ENCODE measurements around the gene EFNB1.

The EFNB1 gene

GRCh38 chrX:68827848-68828624 is 785 bp upstream of the EFNB1 start:
- peak; percentile 68 for DNase-seq

GRCh38 chrX:68829582-68830418 is 979 bp downstream of the EFNB1 start:
- no peak for DNase-seq

GRCh38 chrX:68830419-68831404 is 1.9 kb downstream of the EFNB1 start:
- no peak for DNase-seq

DNA sequence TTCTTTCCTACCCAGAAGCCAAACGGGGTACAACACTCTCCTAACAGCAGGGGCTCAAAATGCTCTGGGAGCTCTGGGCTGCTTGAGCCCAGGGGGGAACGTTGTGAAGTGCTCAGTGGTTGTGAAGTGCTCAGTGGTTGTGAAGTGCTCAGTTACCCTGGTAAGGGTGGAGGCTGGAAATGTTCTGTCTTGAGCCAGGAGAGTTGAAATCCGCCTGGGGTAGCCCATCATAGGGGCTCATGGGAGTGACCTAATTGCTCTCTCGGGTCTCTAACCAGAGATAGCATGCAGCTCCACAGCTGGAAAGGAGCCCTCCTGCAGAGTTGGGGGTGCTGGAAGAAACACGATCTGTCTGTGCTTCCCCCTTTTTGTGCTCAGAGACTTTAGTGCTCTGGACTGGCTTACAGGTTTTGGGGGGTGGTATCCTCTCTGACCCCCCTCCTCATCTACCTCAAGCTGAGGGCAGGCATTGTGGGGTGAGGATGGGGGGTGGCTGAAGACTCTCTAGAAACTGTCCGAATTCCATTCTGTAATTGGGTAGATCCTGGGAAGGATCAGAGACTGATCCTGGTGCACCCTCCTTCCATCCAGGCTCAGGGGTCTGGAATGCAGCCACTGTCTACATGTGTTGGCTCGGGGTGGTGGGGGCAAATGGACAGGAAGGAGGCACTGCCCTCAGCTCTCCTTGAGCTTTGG is 2.7 kb downstream of the EFNB1 start:
- DNase-seq, result peak; percentile 20

GRCh38 chrX:68832101-68832416 is 3.2 kb downstream of the EFNB1 start:
- peak; percentile 13 for DNase-seq

DNA sequence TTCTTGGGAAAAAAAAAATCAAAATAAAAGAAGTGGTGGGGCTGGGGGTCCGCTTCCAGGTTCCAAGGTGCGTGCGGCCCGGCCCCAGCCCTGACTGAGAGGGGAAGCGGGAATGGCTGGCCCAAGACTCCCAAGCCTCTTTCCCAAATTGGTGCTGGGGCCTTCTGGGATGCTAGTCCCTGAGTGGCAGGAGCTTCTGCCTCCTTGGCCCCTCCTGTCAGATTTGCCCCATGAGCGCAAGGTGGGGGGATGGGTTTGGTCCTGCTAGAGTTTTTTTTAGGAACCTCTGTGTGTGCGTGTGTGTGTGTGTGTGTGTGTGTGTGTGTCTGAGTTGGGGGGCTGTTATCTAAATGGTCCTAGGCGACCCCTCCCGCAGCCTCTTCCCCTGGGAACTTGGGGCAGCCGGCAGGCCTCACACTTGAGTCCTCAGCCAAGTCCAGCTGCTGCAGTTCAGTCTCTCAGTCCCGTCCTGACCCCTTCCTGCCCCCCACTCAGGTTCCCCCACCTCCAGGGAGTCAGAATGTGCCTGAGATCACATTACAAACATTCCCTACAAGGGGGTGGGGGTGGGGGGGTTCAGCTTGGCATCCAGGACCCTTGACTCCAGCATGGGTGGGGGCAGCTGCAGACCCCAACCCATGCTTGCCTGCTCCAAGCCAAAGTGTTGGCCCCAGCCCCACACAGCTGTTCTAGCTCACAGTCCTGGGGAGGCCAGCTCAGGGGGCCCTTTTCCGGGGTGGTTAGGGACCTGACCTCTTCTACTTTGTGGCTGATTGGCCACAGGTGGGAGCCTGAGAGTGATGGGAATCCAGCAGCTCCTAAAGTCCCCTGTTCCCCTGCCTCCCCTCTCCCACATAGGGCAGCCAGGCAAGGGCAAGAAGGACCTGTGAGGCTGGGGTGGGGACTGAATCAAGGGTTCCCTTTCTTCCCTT is 4.0 kb downstream of the EFNB1 start:
- no peak for DNase-seq

DNA sequence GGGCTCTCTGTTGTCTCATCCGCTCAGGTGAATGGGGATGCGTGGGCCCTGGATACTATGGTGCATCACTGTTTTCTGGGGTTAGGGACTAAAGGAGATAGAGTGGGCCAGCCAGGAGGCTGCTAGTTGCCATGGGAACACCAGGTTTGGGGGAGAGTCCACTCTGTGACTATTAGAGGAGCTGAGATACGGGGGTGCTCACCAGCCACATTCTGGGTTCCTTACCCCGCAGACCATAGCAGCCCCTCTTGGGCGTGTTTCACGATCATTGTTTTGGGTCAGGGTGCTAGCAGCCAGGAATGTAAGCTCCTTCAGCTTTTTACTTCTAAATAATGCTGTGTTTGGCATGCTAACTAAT is 4.6 kb downstream of the EFNB1 start:
- no peak for DNase-seq

DNA sequence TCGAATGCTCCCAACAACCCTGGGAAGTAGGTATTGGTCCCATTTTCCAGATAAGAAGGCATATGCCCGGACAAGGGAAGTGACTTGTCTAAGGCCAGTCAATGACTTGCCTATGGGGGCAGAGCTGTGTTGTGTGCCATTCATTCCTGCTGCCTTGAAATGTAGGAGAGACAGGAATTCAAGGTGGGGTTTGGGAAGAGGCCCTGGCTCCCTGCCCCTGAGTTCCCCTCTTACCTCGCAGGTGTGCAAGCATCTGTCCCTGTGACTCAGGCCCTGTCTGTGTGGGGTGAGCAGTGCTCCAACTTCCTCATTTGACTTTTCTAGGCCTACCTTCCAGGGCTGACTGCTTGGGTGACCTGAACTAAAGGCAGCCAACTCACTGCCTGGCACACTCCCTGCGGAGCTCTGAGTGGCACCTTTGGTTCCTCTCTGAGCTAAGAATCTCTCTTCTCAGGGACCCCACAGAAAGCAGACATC is 5.1 kb downstream of the EFNB1 start:
- DNase-seq, result no peak

DNA sequence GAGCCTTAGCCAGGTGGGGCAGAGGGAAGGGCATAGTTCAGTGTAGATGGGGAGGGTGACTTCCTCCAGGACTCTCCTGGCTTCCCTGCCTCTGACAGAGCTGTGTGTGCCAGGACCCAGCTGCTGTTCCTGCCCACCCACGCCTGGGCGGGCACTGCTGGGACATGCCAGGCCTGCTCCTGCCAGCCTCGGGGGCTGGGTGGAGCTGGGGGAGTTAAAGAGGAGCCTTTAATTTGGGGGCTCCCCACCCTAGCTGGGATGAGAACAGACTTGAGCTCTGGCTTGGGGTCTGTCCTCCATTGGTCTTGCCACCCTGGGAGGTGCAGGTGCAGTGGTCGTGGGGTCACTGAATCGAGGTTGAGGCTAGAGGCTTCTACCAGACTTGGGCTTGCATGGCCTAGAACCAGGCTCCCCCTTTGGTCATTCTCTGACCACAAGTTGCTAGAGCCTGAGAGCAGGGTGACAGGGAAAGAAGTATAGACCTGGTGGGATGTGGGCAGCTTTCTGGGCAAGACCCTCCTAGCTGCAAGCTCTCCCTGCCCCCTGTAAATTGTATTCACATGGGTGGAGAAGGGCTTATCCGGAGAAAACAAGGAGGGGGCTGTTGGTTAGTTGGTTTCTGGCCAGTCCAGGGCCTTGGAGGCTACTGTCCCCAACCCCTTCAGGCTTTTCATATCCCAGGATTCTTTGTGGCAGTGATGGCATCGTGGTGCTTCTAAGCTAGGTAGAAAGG is 5.7 kb downstream of the EFNB1 start:
- DNase-seq, result no peak

DNA sequence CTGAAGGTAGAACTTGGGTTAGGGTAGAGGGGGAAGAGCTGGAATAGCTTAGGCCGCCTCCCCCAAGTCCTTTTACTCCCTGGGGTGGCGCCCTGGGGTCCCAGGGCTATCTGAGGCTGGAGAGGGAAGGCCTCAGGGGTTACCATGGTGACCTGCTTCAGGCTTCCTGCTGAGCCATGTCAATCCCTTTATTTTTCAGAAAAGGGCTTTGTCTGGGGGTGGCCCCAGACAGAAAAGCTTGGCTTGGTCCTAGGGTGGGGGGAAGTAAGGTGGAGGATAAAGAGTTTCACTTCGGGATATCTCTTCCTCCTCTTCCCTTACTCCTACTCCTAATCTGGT is 6.3 kb downstream of the EFNB1 start:
- no peak for DNase-seq

- no peak for DNase-seq
These were observed 6.6 kb downstream of the EFNB1 start for GRCh38 chrX:68835468-68835867.

DNA sequence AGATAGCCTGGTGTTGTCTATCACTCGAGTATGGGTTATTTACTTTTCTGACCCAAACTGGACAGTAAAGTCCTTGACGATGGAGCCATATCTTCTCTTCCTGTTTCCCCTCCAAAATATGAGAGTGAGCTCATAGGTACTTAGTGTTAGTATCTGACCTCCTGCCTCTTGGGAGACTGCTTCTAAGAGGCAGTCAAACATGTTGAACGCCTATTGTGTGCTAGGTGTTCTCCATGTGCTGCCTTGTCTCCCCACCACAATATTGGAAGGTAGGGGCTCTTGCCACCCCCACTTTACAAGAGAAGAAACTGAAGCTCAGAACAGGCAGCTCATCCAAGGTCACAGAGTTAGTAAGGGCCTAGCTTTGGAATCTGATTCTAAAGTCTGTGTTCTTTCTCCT is 8.3 kb downstream of the EFNB1 start:
- DNase-seq, result no peak

DNA sequence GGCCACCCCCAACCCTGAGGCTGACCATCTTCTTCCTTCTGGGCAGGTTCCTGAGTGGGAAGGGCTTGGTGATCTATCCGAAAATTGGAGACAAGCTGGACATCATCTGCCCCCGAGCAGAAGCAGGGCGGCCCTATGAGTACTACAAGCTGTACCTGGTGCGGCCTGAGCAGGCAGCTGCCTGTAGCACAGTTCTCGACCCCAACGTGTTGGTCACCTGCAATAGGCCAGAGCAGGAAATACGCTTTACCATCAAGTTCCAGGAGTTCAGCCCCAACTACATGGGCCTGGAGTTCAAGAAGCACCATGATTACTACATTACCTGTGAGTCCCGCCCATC is 9.7 kb downstream of the EFNB1 start:
- no peak for DNase-seq

DNA sequence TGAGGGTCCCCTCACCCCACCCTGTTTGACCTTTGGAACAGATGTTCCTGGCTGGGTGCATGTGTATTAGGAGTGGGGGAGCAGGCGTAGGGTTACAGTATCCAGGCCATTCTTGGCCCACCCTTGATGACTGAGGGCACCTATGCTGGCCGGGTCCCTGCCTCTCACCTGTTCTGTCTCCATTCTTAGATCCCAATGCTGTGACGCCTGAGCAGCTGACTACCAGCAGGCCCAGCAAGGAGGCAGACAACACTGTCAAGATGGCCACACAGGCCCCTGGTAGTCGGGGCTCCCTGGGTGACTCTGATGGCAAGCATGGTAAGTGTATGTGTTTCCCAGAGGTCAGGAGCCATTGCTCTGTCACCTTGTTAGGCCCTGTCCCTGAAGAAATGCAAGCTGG is 10.9 kb downstream of the EFNB1 start:
- DNase-seq, result no peak

- DNase-seq, result no peak
These were observed 11.4 kb downstream of the EFNB1 start for GRCh38 chrX:68840256-68840655.

- peak; percentile 71 for DNase-seq
These were observed 12.6 kb downstream of the EFNB1 start for GRCh38 chrX:68841251-68842049.

- DNase-seq, result no peak
These were observed 13.5 kb downstream of the EFNB1 start for GRCh38 chrX:68842351-68842750.

DNA sequence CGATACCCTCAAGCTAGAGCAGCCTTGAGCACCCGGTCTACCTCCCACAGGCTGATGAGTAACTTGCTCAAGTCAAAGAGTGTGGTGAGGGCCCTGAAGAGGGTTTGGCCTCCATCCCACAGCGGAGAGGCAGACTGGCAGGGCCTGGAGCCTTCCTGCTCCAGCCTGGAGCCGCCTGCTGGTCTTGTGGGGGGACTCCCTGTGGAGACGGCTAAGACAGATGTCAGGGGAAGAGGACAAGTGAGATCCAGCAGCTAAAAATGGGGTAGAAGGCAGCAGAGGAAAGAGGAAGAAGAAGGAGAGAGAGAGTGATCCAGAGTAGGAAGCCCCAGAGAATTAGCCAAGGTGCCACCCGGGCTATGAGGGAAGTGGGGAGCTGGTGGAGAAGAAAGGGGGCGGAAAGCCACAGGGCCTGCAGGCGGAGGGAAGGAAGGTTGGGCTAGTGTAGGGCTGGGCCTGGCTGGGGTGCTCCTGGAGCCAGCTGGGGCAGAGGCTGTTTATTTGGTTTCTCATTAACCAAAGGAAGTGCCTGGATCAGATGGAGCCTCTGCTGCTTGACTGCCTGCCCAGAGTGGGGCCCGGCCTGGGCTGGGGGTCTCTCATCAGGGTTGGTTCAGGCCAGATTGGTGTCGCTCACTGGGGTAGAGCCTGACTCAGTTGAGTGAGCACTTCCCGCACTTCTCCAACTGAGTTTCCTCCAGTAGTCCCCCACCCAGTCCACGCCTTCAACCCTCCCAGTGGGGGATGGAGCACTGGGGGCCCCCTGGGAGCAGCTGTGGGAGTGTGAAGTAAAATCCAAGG is 14.2 kb downstream of the EFNB1 start:
- peak; percentile 53 for DNase-seq

DNA sequence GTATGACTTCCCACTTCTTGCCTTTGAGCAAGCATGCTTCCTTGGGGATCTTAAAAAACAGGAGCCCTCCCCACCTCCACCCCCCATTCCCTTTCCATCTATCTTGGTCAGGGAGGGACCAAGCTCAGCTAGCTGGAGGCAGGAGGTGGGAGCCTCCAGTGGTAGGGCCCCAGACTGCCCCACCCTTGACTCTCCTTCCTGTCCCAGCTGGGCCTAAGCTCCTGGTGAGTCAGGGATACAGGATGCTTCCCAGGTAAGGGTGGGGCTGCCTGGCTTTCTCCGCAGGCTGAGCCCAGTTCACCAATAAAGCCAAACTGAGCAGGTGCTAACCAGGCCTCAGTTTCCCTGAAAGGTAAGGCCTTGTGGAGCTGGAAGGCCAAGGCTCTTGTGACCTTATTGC is 15.2 kb downstream of the EFNB1 start:
- DNase-seq, result no peak
